HG03432 (cell line): ENCODE measurements around the gene GBP7.
"Not testable (repeated sequence)": the region's sequence is repeated elsewhere in the genome, so short reads cannot be mapped to it uniquely, and the experiment has no call there.

Experiments used
- ATAC-seq: cut with Tn5 transposase; IDR thresholded peaks from one replicate; pipeline ENCODE4 v1.9.1; 2021; ENCODE audit warnings: mild to moderate bottlenecking, moderate library complexity; ENCODE audit not compliant: unreplicated experiment

Gene GBP7

DNA sequence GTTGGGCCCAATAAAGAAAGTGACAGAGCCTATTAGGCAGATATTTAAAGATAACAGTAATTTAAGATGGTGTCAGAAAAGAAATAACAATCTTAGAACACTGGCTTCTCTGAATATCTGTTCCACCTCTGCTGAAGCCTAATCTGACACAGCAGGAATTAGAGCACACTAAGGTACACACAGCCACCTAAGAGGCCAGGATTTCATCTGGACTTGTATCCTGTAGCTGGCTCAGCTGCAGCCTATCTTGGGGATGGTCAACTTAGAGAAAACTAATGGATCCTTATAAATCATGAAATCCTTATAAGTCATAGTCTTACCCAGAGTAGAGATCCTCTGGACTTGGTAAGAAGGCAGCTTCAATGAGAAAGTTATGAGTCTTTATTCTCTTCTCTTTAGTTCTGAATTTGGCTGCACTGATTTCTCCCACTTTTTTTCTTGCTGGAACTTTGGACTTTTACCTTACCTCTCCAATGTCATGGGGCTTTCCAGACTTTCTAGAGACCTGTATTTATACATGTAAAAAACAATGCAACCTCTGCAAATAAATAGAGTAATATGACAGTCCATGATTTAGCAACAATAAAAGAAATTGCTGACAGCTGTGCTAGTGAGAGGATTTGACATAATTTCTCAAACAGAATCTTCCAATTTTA lies at the start of gene GBP7:
GBP7 (minus strand) TSS at position 403 of the 656 bp plus-strand sequence. CDS start 4,068 bp downstream, outside the sequence.
- ATAC-seq: no peak

- ATAC-seq: no peak
Observed at GRCh38 chr1:89221341-89221740, 45.5 kb upstream of the GBP7 start.

GRCh38 chr1:89219851-89220250 lies 44.0 kb upstream of the GBP7 start:
- not testable (repeated sequence) for ATAC-seq

GRCh38 chr1:89218941-89219340 lies 43.1 kb upstream of the GBP7 start:
- ATAC-seq: not testable (repeated sequence)

DNA sequence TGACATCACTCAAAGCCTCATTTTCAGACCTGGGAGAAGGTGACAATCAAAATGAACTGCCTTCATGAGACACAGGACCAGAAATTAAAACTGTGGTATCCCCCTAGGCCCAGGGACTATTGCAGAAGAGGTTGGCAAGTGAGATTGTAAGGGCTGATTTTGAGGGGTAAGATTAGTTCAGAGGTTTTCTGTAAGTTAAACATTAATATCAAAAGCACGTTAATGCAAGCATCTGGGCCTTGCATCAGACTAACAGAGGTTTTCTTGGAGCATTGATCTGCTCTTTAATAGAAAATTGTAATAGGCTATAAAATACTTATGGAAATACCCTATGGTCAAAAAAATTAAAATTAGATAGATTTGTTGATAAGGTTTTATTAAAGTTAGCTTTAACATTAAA lies 37.5 kb upstream of the GBP7 start:
- no peak for ATAC-seq

DNA sequence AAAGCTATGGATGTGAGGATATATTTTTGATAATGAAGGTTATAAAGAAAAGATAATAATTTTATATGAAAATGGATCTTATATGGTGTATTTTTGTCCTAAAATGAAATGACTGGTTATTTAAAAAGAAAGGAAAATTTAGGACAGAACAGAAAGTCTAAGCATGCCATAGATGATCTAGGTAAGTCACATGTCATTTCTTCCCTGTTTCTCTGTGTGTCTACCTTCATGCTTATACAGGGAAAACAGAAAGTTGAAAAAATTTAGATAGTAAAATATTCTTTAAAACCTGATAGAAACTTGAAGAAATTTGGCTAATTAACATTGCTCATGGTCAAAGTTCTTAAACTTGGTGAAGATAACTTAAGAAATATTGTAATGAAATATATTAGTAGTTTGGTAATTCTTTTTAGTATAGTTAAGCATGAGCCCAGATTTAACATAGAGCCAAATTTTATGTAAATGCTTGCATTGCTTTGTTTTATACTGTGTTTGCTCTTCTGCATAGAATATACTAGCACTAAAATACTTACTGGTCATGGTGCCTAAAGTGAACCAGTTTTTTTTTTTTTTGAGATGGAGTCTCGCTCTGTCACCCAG lies 35.3 kb upstream of the GBP7 start:
- no peak for ATAC-seq

- no peak for ATAC-seq
Observed at GRCh38 chr1:89206373-89206772, 30.6 kb upstream of the GBP7 start.

GRCh38 chr1:89203166-89203565 lies 27.4 kb upstream of the GBP7 start:
- no peak for ATAC-seq

GRCh38 chr1:89201106-89201794 lies 25.4 kb upstream of the GBP7 start:
- ATAC-seq: peak; percentile 84

DNA sequence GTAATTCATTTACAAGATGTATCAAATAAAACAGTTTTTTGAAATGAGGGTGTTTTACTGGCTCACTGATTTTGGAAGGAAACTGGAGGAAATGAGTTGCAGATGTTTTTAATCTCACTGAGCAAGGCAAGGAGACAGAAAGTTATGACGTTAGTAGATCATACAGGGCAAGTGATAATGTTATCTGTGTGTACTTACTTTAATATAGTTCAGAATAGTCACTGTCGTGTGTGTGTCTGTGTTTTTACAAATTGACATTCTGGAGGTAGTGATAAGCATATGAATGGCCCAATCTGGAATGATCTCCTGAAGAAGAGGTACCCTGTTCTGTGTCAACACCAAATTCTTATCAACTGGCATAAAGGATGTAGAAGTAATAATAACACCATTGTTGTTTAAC lies 24.9 kb upstream of the GBP7 start:
- no peak for ATAC-seq

GRCh38 chr1:89199525-89200031 lies 23.8 kb upstream of the GBP7 start:
- no peak for ATAC-seq

GRCh38 chr1:89198491-89199072 lies 22.8 kb upstream of the GBP7 start, which contains the start of gene GBP4:
GBP4 (minus strand) TSS chr1:89198942; CDS start chr1:89198834, 108 bp downstream.
- peak; percentile 49 for ATAC-seq

- ATAC-seq: no peak
Observed at GRCh38 chr1:89198081-89198480, 22.3 kb upstream of the GBP7 start.

DNA sequence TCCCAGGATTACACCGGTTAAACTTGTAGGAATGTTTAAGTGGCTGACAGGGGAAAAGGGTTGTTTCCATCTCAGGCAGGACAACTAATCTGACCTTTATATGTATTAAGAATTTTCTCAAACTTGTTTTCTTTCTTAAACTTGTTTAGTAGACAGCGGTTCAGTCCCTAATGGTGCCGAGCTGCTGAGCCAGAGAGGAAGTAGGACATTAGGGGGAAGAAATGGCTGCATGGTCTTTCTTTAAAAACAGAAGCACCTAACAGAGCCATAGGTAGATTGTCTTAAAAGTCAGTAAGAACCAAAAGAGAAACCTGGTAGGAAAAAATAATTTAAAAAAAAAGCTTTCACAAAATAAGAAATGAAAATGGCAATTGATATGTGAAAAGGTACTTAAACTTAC lies 19.7 kb upstream of the GBP7 start:
- ATAC-seq: no peak

DNA sequence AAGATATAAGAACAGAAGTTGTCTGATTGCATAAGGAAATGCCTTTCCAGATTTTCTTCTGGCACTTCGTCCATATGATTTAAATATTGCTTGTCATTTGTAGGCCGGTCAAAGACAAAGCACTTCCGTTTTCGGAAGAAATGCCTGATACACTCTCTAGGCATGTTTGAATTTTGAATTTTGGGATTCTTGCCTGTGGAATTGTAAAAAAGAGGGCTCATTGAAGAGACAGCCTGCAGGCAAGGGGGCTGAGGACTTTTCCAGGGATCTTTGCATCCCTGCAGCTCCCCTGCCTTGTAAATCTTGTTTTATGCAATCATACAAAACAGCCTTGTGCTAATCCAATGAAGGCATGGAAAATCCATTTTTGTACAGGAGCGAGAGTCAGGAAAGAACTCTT lies 15.5 kb upstream of the GBP7 start:
- no peak for ATAC-seq

GRCh38 chr1:89190017-89190416 lies 14.2 kb upstream of the GBP7 start:
- no peak for ATAC-seq

DNA sequence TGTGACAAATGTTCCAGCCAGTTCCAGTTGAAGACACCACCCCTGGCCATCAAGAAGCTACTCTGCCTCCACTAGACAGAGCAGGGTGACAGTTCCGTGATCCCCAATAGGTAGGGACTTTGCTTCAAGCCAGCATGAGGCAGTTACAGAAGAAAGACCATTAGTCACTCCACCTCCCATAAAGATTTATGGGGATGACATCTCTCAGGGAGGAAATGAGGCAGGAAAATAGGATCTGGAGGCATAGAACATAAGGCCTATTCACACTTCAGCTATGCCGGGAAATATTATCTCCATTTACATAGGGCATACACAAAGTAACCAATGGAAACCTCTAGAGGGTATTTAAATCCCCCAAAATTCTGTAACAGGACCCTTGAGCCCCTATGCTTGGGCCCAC lies 3.5 kb upstream of the GBP7 start:
- ATAC-seq: no peak

- no peak for ATAC-seq
Observed at GRCh38 chr1:89176971-89177370, 1.2 kb upstream of the GBP7 start.

- no peak for ATAC-seq
Observed at GRCh38 chr1:89174491-89174890, 1.3 kb downstream of the GBP7 start.

DNA sequence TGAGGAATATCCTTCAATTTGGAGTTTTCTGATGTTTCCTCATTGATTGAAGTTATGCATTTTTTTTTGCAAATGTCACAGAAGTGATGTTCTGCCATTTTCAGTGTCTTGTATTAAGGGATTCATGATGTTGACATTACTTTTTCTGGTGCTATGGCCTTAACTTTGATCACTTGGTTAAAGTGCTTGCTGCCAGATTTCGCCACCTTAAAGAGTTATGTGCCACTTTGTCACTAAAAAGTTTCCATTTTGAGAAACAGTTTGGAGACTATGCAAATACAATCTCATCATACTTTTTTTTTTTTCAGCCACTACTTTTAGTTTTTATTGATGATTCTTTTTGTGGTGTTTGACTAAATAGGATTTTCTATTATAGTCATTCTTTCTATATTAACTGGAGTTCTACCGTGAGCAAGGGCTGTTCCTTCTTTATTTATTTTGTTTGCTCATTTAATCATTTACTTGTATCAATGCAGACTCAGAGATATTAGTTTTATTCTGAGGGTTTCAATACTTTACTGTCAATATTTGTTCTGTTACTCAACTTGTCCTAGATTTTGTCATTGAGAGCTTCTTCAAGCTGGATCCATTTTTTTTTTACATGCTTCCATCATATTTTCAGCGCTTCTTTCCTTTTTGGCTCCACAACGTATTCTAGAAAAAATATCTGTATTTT lies 3.2 kb downstream of the GBP7 start:
- no peak for ATAC-seq

- no peak for ATAC-seq
Observed at GRCh38 chr1:89171067-89171438, 4.8 kb downstream of the GBP7 start.
